ENCODE data around the gene HDAC9.

Gene HDAC9

DNA sequence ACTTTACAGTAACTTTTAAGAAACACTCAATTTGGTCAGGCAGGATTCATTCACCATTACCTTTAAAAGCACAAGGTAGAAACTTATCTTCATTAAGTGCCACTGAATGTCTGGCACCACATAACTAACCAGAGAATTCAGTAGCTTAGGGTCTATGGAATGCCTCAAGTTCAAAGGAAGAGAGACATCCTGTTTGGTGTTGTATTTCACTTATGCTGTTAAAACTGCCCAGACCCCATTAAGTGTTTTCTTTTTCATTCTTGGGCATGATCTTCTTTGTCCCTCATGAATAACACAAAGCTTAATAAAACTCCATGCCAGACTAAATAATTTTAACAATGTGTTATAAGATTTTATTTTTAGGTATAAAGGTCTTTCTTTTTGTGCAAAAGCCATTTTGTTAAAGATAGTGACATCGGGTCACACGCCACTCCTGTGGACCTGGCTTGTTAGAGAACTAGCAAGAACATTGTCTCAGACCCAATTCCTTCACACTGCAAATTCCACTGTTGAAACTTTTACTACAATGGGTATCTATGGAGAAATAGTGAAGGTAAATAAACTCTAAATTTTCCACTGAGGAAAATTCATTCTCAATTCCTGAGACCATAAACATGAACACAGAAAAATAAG, 400.9 kb downstream of the HDAC9 start:
- H3K4me3 ChIP-seq (ENCODE audit: low read depth, low read length), result no peak overlapping the region
- DNase-seq (ENCODE audit: low read depth), result no peak

DNA sequence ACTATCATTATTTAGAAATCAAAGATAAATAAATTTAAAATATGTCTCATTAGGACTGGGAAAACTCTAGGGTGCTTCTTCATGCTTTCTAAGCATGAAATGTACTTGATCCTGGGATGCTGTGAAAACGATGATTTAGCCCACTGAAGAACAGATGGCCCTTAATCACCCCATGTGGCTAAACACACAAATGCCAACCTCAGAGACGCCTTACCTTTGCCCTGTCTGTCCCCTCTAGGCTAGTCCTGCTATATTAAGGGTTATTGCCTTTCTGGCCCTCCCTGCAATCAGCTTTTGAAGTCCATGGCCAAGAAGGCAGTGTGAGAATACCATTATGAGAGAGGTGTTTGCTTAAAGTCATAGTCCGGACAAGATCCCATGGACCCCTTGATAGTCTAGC, 404.7 kb downstream of the HDAC9 start:
- H3K4me3 ChIP-seq (ENCODE audit: low read depth, low read length), result no peak overlapping the region

DNA sequence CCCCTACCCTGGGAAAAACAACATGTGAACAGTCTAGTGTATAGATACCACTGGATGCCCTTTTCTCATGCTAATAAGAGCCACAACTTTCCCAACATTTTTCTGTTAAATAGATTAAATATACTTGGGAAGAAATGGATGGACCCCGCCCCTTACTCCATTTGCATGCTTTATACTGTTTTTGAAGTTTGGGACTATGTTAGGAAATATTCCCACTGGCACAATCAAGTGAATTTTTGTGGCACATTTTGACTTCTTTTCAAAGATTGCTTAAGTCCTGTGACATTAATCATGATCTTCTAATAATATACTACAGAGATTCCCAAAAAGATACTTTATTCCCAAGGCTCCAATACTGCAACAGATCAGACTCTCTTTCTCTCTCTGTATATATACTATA, 405.3 kb downstream of the HDAC9 start:
- no peak overlapping the region for H3K4me3 ChIP-seq (ENCODE audit: low read depth, low read length)
- DNase-seq (ENCODE audit: low read depth), result peak; percentile 6

More for the DNA sequence above, 404.7 kb downstream of the HDAC9 start:
- no peak for DNase-seq (ENCODE audit: low read depth)

DNA sequence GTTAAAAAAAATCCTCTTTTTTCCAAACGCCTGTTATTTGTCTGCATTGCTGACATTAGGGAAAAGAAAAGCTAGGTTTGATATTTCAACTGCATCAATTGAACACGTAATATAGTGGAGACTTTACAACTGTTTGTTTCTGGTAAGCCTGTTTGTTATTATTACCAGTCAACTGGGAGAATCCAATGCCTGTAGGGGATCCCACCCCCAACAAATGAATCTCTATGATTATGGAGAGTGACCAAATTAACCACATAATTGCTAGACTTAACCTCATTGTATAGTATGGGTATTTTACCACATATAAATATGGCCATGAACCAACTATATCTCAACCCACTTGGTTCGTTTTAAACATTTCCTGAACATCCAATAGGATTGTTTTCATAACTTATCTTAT, 405.8 kb downstream of the HDAC9 start:
- no peak overlapping the region for H3K4me3 ChIP-seq (ENCODE audit: low read depth, low read length)
- no peak for DNase-seq (ENCODE audit: low read depth)

DNA sequence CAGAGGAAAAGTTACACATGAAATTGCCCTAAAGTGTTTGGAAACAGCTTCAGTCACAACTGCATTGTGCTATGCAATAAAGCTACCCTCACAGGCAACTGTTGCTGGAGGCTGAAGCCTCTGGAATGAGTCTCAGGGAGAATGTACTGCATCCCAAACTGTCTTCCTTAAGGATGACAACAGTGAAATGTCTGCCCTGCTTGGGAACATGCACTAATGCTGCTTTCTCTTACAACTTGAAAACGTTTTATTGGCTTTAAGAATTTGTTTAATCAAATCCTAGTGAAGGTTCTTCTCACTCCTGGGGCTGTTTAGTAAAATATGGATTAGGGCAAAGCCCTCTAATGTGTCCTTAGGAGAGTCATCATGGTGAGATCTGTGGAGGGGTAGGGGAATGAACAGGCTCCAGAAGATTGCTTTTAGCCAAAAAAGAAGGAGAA, 406.5 kb downstream of the HDAC9 start:
- DNase-seq (ENCODE audit: low read depth), result no peak
- no peak overlapping the region for H3K4me3 ChIP-seq (ENCODE audit: low read depth, low read length)

DNA sequence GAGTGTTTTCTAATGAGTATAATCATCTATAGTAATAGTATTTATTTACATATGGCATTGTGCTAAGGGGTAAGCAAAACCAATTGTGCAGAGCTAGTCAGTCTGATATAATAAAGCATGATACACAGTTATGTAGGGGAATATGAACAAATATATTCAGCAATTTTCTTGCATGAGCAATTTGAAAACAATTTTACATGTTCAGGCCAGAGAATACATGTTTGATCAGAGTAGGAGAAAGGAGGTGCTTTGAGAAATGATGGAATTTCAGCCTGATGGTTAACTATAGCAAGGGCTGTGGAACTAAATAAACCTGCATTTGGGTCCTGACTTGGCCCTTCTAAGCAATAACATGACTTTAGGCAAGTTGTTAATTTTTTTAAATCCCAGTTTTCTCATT, 407.3 kb downstream of the HDAC9 start:
- no peak for DNase-seq (ENCODE audit: low read depth)
- H3K4me3 ChIP-seq (ENCODE audit: low read depth, low read length), result no peak overlapping the region

DNA sequence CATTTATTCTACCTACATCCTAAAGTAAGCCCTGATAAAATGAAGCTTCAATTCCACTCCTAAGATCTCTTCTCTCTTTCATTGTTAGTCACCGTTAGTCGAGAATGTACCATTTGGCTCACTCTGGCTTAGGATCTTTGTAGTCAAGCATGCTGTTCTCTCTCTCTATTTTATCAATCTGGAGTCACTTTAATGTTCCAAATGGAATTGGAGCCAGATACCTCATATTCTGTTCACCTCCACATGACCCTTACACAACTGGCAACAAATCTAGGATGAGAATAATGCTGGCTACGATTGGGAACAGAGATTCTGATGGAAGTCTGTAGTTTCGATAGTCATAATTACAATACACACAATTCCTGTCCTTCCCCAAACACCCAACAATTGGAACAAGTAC, 408.1 kb downstream of the HDAC9 start:
- DNase-seq (ENCODE audit: low read depth), result peak; percentile 10
- no peak overlapping the region for H3K4me3 ChIP-seq (ENCODE audit: low read depth, low read length)

DNA sequence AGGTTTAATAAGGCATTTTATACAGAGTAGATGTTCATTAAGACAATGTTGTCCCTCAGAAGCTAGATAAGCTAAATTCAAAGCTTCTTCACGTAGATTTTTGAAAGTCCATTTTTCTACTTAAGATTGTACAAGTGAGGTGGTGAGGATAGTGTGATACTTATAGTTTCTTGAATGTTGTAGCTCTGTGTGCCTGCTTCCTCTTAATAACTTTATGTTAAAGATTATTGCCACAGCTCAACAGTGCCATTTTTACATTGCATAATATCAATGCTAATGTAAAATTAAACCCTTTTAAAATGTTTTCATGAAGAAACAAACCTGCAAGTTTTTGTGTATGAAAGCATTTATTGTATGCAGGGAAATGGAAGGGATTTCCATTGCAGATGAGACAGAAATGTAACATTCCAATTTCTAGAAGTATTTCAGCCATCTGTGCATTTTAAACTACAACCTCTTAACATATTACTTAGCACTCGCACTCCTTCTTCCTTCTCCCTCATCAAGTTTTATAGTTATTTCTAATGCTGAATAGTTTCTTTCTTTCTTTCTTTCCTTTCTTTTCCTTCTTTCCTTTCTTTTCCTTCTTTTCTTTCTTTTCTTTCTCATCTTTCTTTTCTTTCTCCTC, 409.9 kb downstream of the HDAC9 start:
- no peak for DNase-seq (ENCODE audit: low read depth)
- H3K4me3 ChIP-seq (ENCODE audit: low read depth, low read length), result no peak overlapping the region

DNA sequence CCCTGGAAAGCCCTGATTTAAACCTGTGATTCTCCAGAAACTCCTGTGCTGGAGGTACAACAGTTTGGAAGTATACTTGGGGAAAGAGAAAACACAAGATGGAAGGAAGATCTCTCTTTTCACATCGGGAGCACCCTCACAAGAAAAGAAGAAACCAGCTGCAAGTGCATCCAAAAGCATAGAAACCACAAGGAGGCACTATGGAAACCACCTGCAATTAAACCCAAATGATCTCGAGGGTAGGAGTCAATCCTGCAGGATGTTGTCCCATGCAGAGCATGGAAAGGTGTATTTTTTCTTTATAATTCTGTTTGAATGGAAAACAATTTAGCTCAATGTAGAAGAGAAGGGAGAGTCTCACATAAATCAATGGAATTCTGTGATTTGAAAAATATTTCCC, 411.4 kb downstream of the HDAC9 start:
- no peak overlapping the region for H3K4me3 ChIP-seq (ENCODE audit: low read depth, low read length)
- no peak for DNase-seq (ENCODE audit: low read depth)

DNA sequence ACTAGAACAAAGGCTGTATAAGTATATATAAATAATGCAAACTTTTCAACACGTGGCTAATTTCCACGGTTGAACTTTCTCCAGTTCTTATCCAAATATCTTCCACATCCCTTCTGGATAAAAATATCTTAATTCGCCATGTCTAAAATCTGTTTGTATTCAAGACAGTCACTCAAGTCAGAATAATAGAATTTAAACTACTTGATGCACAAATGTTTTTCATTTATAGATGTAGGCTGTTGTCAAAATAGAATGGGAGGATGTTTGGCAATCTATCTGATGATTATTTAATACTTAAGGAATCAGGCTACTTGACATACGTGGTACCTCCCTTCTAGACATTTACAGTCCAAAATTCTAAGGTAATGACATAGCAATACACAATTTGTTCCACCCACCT, 417.6 kb downstream of the HDAC9 start:
- no peak overlapping the region for H3K4me3 ChIP-seq (ENCODE audit: low read depth, low read length)
- DNase-seq (ENCODE audit: low read depth), result no peak

DNA sequence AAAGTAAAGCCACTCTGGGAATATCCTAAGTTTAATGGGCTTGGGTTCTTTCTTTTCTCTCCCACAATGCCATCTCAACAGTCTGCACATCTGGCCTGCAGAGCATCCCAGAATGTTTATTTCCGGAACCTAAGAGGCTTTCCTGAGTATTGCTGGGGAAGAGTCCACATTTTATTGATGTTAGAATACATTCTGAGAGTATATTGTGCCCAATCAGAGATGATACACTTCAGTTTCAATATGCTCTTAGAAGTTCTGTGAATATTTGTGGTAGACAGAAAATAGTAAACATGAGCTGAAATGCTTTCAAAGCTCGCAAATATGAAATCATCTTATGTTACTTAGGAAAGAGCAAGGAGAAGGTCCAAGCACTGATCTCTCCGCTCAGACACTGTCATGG, 421.3 kb downstream of the HDAC9 start:
- no peak overlapping the region for H3K4me3 ChIP-seq (ENCODE audit: low read depth, low read length)
- no peak for DNase-seq (ENCODE audit: low read depth)

DNA sequence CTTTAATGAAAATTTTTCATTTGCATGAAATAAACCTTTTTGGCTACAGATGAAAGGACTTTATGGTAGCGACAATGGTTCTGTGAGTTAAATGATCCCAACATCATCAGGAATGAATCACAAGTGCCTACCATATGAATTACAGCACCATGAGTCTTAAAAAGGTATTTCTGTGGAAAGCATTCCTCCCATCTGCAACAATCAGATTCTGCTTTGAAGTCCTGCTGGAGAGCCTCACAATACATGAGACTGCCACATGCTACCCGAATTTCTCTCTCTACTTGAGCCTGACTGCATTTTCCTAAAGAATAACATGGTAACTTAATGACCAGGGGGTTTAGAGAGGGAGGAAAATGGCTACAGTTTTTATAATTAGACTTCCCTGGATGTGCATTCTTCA, 431.6 kb downstream of the HDAC9 start:
- no peak overlapping the region for H3K4me3 ChIP-seq (ENCODE audit: low read depth, low read length)
- peak; percentile 15 for DNase-seq (ENCODE audit: low read depth)

DNA sequence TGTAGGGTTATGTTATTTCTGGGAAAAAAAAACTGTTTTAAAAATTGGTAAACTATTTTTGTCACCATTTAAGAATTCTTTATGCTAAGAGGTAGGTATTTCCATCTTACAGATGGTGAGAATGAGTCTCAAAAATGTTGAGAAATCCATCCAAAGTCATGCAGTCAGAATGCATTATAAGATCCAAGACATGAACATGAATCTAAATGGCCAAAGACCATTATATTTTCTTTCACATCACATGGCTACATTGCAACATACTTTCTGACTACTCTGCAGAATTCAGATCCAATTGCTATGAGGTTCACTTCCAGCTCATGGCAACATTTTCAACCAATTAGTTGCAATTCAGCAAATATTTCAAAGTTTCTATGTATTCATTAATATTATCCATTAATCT, 440.7 kb downstream of the HDAC9 start:
- no peak for DNase-seq (ENCODE audit: low read depth)
- no peak overlapping the region for H3K4me3 ChIP-seq (ENCODE audit: low read depth, low read length)

DNA sequence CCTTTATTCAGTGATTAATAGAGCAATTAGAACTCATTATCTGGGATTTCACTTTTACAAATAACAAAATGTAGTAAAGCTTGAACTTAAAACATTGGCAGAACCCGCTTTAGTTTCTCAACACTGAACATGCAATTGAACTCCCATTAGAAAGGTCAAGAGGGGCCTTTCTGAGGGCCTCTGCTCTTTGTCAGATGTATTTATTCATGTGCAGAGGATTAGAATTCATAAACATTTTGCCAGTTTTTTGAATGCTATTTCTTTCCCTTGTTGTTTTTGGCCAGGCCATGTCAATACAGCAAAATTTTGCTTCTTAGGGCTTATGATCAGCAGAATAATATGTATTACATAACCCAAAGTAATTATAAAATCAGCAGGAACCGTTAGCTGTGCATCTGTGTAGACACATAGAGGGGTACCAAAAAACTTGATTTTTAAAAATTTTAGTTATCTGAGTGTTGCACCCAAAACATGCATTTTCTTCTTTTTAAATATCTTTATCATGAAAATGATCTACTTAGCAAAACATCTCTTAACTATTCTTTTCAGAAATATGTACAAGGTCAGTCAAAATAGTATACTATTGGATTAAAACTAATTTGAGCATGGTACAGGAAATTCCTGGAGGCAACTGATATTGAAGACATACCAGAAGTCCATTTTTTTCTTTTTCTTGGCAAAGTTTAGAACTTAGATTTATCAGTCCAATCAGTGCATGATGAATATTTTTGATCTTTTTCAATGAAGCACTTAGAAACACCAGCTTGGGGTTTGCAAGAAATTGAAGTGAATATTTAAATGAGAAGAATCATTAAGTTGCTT, 444.4 kb downstream of the HDAC9 start:
- no peak overlapping the region for H3K4me3 ChIP-seq (ENCODE audit: low read depth, low read length)
- DNase-seq (ENCODE audit: low read depth), result no peak

DNA sequence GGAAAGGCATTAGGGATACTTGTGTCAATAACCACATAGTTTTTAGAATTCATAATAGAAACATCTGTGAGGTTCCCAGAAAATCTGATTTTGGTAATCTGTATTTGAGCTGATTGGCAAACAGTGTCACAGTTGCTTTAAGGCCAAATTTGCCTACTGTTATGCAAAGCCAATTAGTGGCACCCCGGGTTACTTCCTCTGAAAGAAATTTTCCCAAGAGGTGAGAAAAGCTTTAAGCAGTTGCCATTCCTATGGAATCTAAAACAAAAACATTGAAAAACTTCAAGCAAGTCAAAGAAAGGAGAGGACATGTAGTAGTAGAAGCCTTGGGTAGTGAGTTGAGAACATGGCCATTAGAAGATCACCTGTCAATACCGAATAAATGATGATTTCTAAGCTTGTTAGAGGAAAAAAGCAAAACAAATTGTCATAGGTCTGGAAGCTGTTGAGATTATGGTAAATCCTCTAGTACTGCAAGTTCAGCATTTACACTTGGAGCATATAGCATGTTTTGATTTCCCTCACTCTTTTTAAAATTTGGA, 445.1 kb downstream of the HDAC9 start:
- no peak overlapping the region for H3K4me3 ChIP-seq (ENCODE audit: low read depth, low read length)
- DNase-seq (ENCODE audit: low read depth), result no peak

DNA sequence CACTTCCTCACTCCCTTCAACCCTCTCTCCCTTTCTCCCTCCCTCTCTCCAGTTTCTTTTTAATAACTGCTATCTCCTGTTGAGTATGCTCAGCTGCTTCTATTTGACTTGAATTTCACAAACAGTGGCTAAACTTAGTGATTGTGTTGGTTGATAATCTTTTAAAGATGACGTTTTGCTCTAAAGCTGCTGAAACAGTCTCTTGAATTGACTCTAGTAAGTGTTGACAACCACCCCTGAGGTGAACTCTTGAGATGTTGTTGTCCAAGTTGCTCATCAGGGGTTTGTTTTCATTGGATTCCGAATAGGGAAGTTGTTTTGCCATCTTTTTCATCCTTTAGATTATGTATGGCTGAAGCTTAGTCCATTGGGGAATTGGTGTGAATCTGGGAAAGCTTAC, 445.7 kb downstream of the HDAC9 start:
- DNase-seq (ENCODE audit: low read depth), result peak; percentile 78
- no peak overlapping the region for H3K4me3 ChIP-seq (ENCODE audit: low read depth, low read length)

DNA sequence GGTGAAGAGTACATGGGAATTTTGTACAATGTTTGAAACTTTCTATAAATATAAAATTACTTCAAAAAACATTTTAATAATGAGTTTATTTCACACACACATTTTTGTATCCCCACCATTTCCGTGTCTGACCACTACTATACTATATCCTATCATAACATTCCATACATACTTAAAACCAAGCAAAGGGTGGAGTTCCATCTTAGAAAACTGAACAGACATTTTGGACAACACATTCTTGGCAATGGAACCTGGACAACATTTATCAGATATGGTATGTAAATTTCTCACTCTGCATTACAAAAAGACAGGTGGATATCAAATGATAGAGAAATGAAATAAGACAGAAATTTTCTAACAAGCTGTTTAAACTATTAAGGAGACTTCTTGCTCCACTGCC, 453.0 kb downstream of the HDAC9 start:
- no peak for DNase-seq (ENCODE audit: low read depth)
- H3K4me3 ChIP-seq (ENCODE audit: low read depth, low read length), result no peak overlapping the region

DNA sequence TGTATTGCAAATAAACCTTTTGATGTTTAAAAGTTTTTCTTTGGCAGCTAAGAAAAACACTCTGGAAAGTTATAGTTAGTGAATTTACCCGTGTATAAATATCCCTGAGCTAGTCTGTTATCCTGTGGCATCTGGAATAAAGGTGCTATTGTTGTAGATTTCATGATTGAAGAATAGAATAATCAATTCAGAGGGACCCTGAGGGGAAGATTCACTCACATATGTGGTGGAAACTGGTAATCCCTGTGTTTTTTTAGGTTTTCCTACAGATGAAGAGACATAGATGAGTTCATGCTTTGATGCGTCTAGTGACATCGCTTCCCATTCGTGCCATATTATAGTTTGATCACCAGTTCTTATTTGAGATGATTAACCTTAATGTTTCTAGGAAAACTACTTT, 457.3 kb downstream of the HDAC9 start:
- H3K4me3 ChIP-seq (ENCODE audit: low read depth, low read length), result no peak overlapping the region
- DNase-seq (ENCODE audit: low read depth), result no peak

DNA sequence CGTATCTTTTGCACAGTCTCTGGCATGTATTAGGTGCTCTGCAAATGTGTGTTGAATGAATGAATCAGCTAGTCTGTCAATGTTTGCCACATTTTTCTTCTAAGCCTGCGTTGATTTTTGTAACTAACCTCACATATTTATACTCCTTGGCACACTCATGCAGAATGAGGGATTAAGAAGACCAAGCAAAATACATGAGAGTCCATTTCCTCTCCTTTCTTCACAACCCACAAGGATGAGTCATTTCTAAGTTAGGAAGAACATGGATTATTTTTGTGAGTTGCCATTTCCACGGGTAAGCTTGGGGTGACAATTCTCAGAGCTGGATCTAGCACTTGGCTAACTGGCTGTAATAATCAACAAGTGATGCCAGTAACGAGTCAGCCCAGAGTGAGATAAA, 463.1 kb downstream of the HDAC9 start:
- peak; percentile 61 for DNase-seq (ENCODE audit: low read depth)
- H3K4me3 ChIP-seq (ENCODE audit: low read depth, low read length), result no peak overlapping the region

DNA sequence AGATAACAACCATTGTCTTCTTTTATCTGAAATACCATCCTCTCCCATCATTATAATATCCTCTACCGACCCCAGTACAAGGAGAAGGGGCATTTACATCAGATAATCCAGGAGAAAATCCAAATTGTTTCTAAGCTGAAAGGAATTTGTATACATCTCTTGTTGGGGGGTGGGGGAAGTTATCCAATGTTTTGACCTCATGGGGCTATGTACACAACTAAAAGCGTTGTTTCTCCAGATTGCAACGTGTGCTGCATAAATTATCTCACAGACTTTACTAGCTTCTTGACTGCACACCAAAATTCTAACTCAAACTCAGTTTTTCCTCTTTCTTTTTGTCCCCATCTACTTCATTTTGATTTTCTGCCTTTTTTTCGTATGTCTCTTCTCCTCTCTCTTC, 465.2 kb downstream of the HDAC9 start:
- DNase-seq (ENCODE audit: low read depth), result no peak
- no peak overlapping the region for H3K4me3 ChIP-seq (ENCODE audit: low read depth, low read length)

All from skeletal muscle cell (primary cell).